ENCODE results near the gene RIC1. TPM values are rescaled to one million over a fixed set of nuclear protein-coding genes. Genes with fewer than 3 reads are reported as not detected.
A peak's percentile ranks its signal among the peaks of the same experiment; 100 is the strongest.
"Not testable (repeated sequence)": the region's sequence is repeated elsewhere in the genome, so short reads cannot be mapped to it uniquely, and the experiment has no call there.

The RIC1 gene
- total RNA-seq, result 10 to 100 TPM; 30.3 to 37.0 TPM
- polyA plus RNA-seq (ENCODE audit: insufficient read length in 2 of 2), result 10 to 100 TPM; 15.4 to 15.7 TPM
- long read RNA-seq, donor 1, partial matches to known transcripts, result 0 of 5 reads
- long read RNA-seq, donor 1, other reads (novel, unspliced or antisense), result 5 of 5 reads
- long read RNA-seq, donor 2, result 0 reads
- long read RNA-seq, donor 3, result 0 reads
- long read RNA-seq, donor 4, result 0 reads

- DNase-seq (ENCODE audit: low read depth in 4 of 6, low spot score in 6 of 6), result peak; percentile 78 to 97 (median 88)
- WGBS (ENCODE audit: insufficient coverage), result under 1% methylated on average over 77 of the region's 84 CpGs
- peaks cover 3% of the 10 kb centered on the region for H3K36me3 ChIP-seq (ENCODE audit: control insufficient read depth, insufficient read depth, low read length)
- no peaks in the 10 kb centered on the region for H3K9me3 ChIP-seq (ENCODE audit: control insufficient read depth, insufficient read depth, low read length)
- no peaks in the 10 kb centered on the region for H3K27me3 ChIP-seq (ENCODE audit: control insufficient read depth, insufficient read depth, low read length)
- peak within 1 kb of the TSS; percentile 95 for H3K27ac ChIP-seq (ENCODE audit: low read depth, low read length)
- H3K4me1 ChIP-seq (ENCODE audit: control insufficient read depth, insufficient read depth, low read length), result peaks cover 4% of the 10 kb centered on the region
- H3K4me3 ChIP-seq (ENCODE audit: low read depth, low read length), result peak within 1 kb of the TSS; percentile 93
Measured at GRCh38 chr9:5628530-5629311, at the start of gene RIC1. RIC1 (plus strand) TSS chr9:5629107; CDS start chr9:5629310, 203 bp downstream.

- no peaks in the 10 kb centered on the region for H3K36me3 ChIP-seq (ENCODE audit: control insufficient read depth, insufficient read depth, low read length)
- no peak for DNase-seq (ENCODE audit: low read depth in 4 of 6, low spot score in 6 of 6)
- H3K27me3 ChIP-seq (ENCODE audit: control insufficient read depth, insufficient read depth, low read length), result no peaks in the 10 kb centered on the region
- no peak overlapping the region for H3K27ac ChIP-seq (ENCODE audit: low read depth, low read length)
- no peaks in the 10 kb centered on the region for H3K9me3 ChIP-seq (ENCODE audit: control insufficient read depth, insufficient read depth, low read length)
- H3K4me3 ChIP-seq (ENCODE audit: low read depth, low read length), result no peak overlapping the region
- no CpG with 5 or more reads among the region's 1 CpG for WGBS (ENCODE audit: insufficient coverage)
- H3K4me1 ChIP-seq (ENCODE audit: control insufficient read depth, insufficient read depth, low read length), result no peaks in the 10 kb centered on the region
Measured at GRCh38 chr9:5579881-5580280, 49.0 kb upstream of the RIC1 start.

GRCh38 chr9:5580650-5581049 is 48.3 kb upstream of the RIC1 start:
- Histone ChIP-seq H3K27me3 (ENCODE audit: control insufficient read depth, insufficient read depth, low read length) (no peaks in the 10 kb centered on the region), H3K4me1 (ENCODE audit: control insufficient read depth, insufficient read depth, low read length) (no peaks in the 10 kb centered on the region), H3K27ac (ENCODE audit: low read depth, low read length) (no peak overlapping the region), H3K36me3 (ENCODE audit: control insufficient read depth, insufficient read depth, low read length) (no peaks in the 10 kb centered on the region), H3K4me3 (ENCODE audit: low read depth, low read length) (no peak overlapping the region), H3K9me3 (ENCODE audit: control insufficient read depth, insufficient read depth, low read length) (no peaks in the 10 kb centered on the region)
- DNase-seq (ENCODE audit: low read depth in 4 of 6, low spot score in 6 of 6), result no peak
- 100% methylated on average over 2 of the region's 3 CpGs for WGBS (ENCODE audit: insufficient coverage)

- H3K27me3 ChIP-seq (ENCODE audit: control insufficient read depth, insufficient read depth, low read length); H3K27ac ChIP-seq (ENCODE audit: low read depth, low read length); H3K9me3 ChIP-seq (ENCODE audit: control insufficient read depth, insufficient read depth, low read length); DNase-seq (ENCODE audit: low read depth in 4 of 6, low spot score in 6 of 6); H3K36me3 ChIP-seq (ENCODE audit: control insufficient read depth, insufficient read depth, low read length); H3K4me1 ChIP-seq (ENCODE audit: control insufficient read depth, insufficient read depth, low read length); H3K4me3 ChIP-seq (ENCODE audit: low read depth, low read length): not testable (repeated sequence)
- no CpG with 5 or more reads among the region's 2 CpGs for WGBS (ENCODE audit: insufficient coverage)
Measured at GRCh38 chr9:5581706-5582105, 47.2 kb upstream of the RIC1 start.

GRCh38 chr9:5582835-5583195 is 46.1 kb upstream of the RIC1 start:
- no peaks in the 10 kb centered on the region for H3K27me3 ChIP-seq (ENCODE audit: control insufficient read depth, insufficient read depth, low read length)
- 25% methylated on average over 2 of the region's 2 CpGs for WGBS (ENCODE audit: insufficient coverage)
- peak in 1 of 6 donors; percentile 32 for DNase-seq (ENCODE audit: low read depth in 4 of 6, low spot score in 6 of 6)
- H3K4me3 ChIP-seq (ENCODE audit: low read depth, low read length), result no peak overlapping the region
- H3K4me1 ChIP-seq (ENCODE audit: control insufficient read depth, insufficient read depth, low read length), result no peaks in the 10 kb centered on the region
- H3K27ac ChIP-seq (ENCODE audit: low read depth, low read length), result no peak overlapping the region
- no peaks in the 10 kb centered on the region for H3K36me3 ChIP-seq (ENCODE audit: control insufficient read depth, insufficient read depth, low read length)
- no peaks in the 10 kb centered on the region for H3K9me3 ChIP-seq (ENCODE audit: control insufficient read depth, insufficient read depth, low read length)

- Histone ChIP-seq H3K9me3 (ENCODE audit: control insufficient read depth, insufficient read depth, low read length) (no peaks in the 10 kb centered on the region), H3K4me3 (ENCODE audit: low read depth, low read length) (no peak overlapping the region), H3K27ac (ENCODE audit: low read depth, low read length) (no peak overlapping the region), H3K27me3 (ENCODE audit: control insufficient read depth, insufficient read depth, low read length) (no peaks in the 10 kb centered on the region), H3K4me1 (ENCODE audit: control insufficient read depth, insufficient read depth, low read length) (no peaks in the 10 kb centered on the region), H3K36me3 (ENCODE audit: control insufficient read depth, insufficient read depth, low read length) (no peaks in the 10 kb centered on the region)
- DNase-seq (ENCODE audit: low read depth in 4 of 6, low spot score in 6 of 6), result no peak
Measured at GRCh38 chr9:5586391-5586802, 42.5 kb upstream of the RIC1 start.

GRCh38 chr9:5587024-5587423 is 41.9 kb upstream of the RIC1 start:
- no peaks in the 10 kb centered on the region for H3K4me1 ChIP-seq (ENCODE audit: control insufficient read depth, insufficient read depth, low read length)
- DNase-seq (ENCODE audit: low read depth in 4 of 6, low spot score in 6 of 6), result no peak
- H3K4me3 ChIP-seq (ENCODE audit: low read depth, low read length), result no peak overlapping the region
- H3K36me3 ChIP-seq (ENCODE audit: control insufficient read depth, insufficient read depth, low read length), result no peaks in the 10 kb centered on the region
- no peak overlapping the region for H3K27ac ChIP-seq (ENCODE audit: low read depth, low read length)
- no peaks in the 10 kb centered on the region for H3K9me3 ChIP-seq (ENCODE audit: control insufficient read depth, insufficient read depth, low read length)
- H3K27me3 ChIP-seq (ENCODE audit: control insufficient read depth, insufficient read depth, low read length), result no peaks in the 10 kb centered on the region
- 57% methylated on average over 1 of the region's 1 CpG for WGBS (ENCODE audit: insufficient coverage)

- no peak for DNase-seq (ENCODE audit: low read depth in 4 of 6, low spot score in 6 of 6)
- Histone ChIP-seq H3K36me3 (ENCODE audit: control insufficient read depth, insufficient read depth, low read length) (no peaks in the 10 kb centered on the region), H3K27ac (ENCODE audit: low read depth, low read length) (no peak overlapping the region), H3K4me1 (ENCODE audit: control insufficient read depth, insufficient read depth, low read length) (no peaks in the 10 kb centered on the region), H3K9me3 (ENCODE audit: control insufficient read depth, insufficient read depth, low read length) (no peaks in the 10 kb centered on the region), H3K27me3 (ENCODE audit: control insufficient read depth, insufficient read depth, low read length) (no peaks in the 10 kb centered on the region), H3K4me3 (ENCODE audit: low read depth, low read length) (no peak overlapping the region)
- WGBS (ENCODE audit: insufficient coverage), result 86% methylated on average over 1 of the region's 3 CpGs
Measured at GRCh38 chr9:5592231-5592630, 36.7 kb upstream of the RIC1 start.

GRCh38 chr9:5592904-5593303 is 36.0 kb upstream of the RIC1 start:
- 100% methylated on average over 1 of the region's 5 CpGs for WGBS (ENCODE audit: insufficient coverage)
- no peak for DNase-seq (ENCODE audit: low read depth in 4 of 6, low spot score in 6 of 6)

GRCh38 chr9:5593904-5594303 is 35.0 kb upstream of the RIC1 start:
- Histone ChIP-seq H3K27ac (ENCODE audit: low read depth, low read length) (no peak overlapping the region), H3K4me3 (ENCODE audit: low read depth, low read length) (no peak overlapping the region), H3K9me3 (ENCODE audit: control insufficient read depth, insufficient read depth, low read length) (no peaks in the 10 kb centered on the region), H3K36me3 (ENCODE audit: control insufficient read depth, insufficient read depth, low read length) (no peaks in the 10 kb centered on the region), H3K4me1 (ENCODE audit: control insufficient read depth, insufficient read depth, low read length) (no peaks in the 10 kb centered on the region), H3K27me3 (ENCODE audit: control insufficient read depth, insufficient read depth, low read length) (no peaks in the 10 kb centered on the region)
- WGBS (ENCODE audit: insufficient coverage), result no CpG with 5 or more reads among the region's 2 CpGs
- DNase-seq (ENCODE audit: low read depth in 4 of 6, low spot score in 6 of 6), result no peak

More at GRCh38 chr9:5592904-5593303, 36.0 kb upstream of the RIC1 start:
- H3K27ac ChIP-seq (ENCODE audit: low read depth, low read length), result no peak overlapping the region
- no peak overlapping the region for H3K4me3 ChIP-seq (ENCODE audit: low read depth, low read length)
- no peaks in the 10 kb centered on the region for H3K9me3 ChIP-seq (ENCODE audit: control insufficient read depth, insufficient read depth, low read length)
- H3K4me1 ChIP-seq (ENCODE audit: control insufficient read depth, insufficient read depth, low read length), result no peaks in the 10 kb centered on the region
- H3K36me3 ChIP-seq (ENCODE audit: control insufficient read depth, insufficient read depth, low read length), result no peaks in the 10 kb centered on the region
- H3K27me3 ChIP-seq (ENCODE audit: control insufficient read depth, insufficient read depth, low read length), result no peaks in the 10 kb centered on the region

All from spinal cord (tissue), 10 donors.